Effector memory CD4-positive, alpha-beta T cell (primary cell): ENCODE data around the gene MLLT1.

ENCODE experiments used
- DNase-seq, 3 donors: peaks; one replicate each; pipeline ENCODE4 v3.0.0-alpha.2; 2020
- H3K27ac ChIP-seq: 2 replicates; pipeline ENCODE4 v1.7.0; 2013; ENCODE audit warnings: mild to moderate bottlenecking, low read length, moderate library complexity; ENCODE audit not compliant: insufficient read depth, poor library complexity, severe bottlenecking
- H3K27me3 ChIP-seq: replicated peaks from 2 replicates; pipeline ENCODE4 v1.7.0; 2013; ENCODE audit warnings: mild to moderate bottlenecking, low read length; ENCODE audit not compliant: insufficient read depth, control insufficient read depth, poor library complexity, severe bottlenecking
- H3K36me3 ChIP-seq: 2 replicates; pipeline ENCODE4 v1.7.0; 2013; ENCODE audit warnings: mild to moderate bottlenecking, low read length, moderate library complexity; ENCODE audit not compliant: control insufficient read depth, insufficient read depth
- H3K4me1 ChIP-seq: 2 replicates; pipeline ENCODE4 v1.7.0; 2013; ENCODE audit warnings: low read length, mild to moderate bottlenecking; ENCODE audit not compliant: control insufficient read depth, insufficient read depth, poor library complexity, severe bottlenecking
- H3K4me3 ChIP-seq: 2 replicates; pipeline ENCODE4 v1.7.0; 2013; ENCODE audit warnings: low read length, low read depth, mild to moderate bottlenecking; ENCODE audit not compliant: insufficient read depth, poor library complexity, severe bottlenecking
- H3K9me3 ChIP-seq: 2 replicates; pipeline ENCODE4 v1.7.0; 2013; ENCODE audit warnings: mild to moderate bottlenecking, low read length, moderate library complexity; ENCODE audit not compliant: control insufficient read depth

Gene MLLT1

GRCh38 chr19:6164906-6165531 is 114.8 kb downstream of the MLLT1 start:
- no peak overlapping the region for H3K27ac ChIP-seq
- DNase-seq, result no peak
- no peak overlapping the region for H3K4me3 ChIP-seq
- peaks cover 6% of the 10 kb centered on the region for H3K4me1 ChIP-seq
- H3K36me3 ChIP-seq, result no peaks in the 10 kb centered on the region
- H3K9me3 ChIP-seq, result no peaks in the 10 kb centered on the region
- no peaks in the 10 kb centered on the region for H3K27me3 ChIP-seq

- no peaks in the 10 kb centered on the region for H3K36me3 ChIP-seq
- DNase-seq, result peak; percentile 29 to 52 (median 39)
- H3K27ac ChIP-seq, result no peak overlapping the region
- peaks cover 6% of the 10 kb centered on the region for H3K4me1 ChIP-seq
- no peaks in the 10 kb centered on the region for H3K27me3 ChIP-seq
- no peak overlapping the region for H3K4me3 ChIP-seq
- no peaks in the 10 kb centered on the region for H3K9me3 ChIP-seq
These were observed 118.4 kb downstream of the MLLT1 start for GRCh38 chr19:6161271-6161850.
